Stimulated activated CD8-positive, alpha-beta memory T cell treated with anti-CD3 and anti-CD28 coated beads, Interleukin-12 subunit alpha, Interleukin-12 subunit beta, amount 100 ng/mL, for 24 hours (primary cell): ENCODE data around the gene PPM1H.
"Not testable (repeated sequence)": the region's sequence is repeated elsewhere in the genome, so short reads cannot be mapped to it uniquely, and the experiment has no call there.

ENCODE experiments used
- DNase-seq: peaks from one replicate; pipeline ENCODE4 v3.0.0-alpha.2; 2020; ENCODE audit errors: extremely low read depth

The PPM1H gene

GRCh38 chr12:62934799-62935674 is at the start of gene PPM1H:
Gene PPM1H, minus strand, starts transcription at chr12:62935150. Its CDS starts 414 bp downstream, at chr12:62934736.
- no peak for DNase-seq

GRCh38 chr12:62983594-62983993 is 48.6 kb upstream of the PPM1H start:
- DNase-seq: no peak

- no peak for DNase-seq
Measured at GRCh38 chr12:62978768-62979167, 43.8 kb upstream of the PPM1H start.

- no peak for DNase-seq
Measured at GRCh38 chr12:62977883-62978282, 42.9 kb upstream of the PPM1H start.

GRCh38 chr12:62977418-62977817 is 42.5 kb upstream of the PPM1H start:
- DNase-seq: no peak

- DNase-seq: no peak
Measured at GRCh38 chr12:62976110-62976662, 41.2 kb upstream of the PPM1H start.

GRCh38 chr12:62971769-62972525 is 37.0 kb upstream of the PPM1H start:
- no peak for DNase-seq

GRCh38 chr12:62969695-62970094 is 34.7 kb upstream of the PPM1H start:
- no peak for DNase-seq

GRCh38 chr12:62967701-62968100 is 32.8 kb upstream of the PPM1H start:
- no peak for DNase-seq

GRCh38 chr12:62966990-62967506 is 32.1 kb upstream of the PPM1H start:
- no peak for DNase-seq

GRCh38 chr12:62966446-62966989 is 31.6 kb upstream of the PPM1H start:
- not testable (repeated sequence) for DNase-seq

- DNase-seq: not testable (repeated sequence)
Measured at GRCh38 chr12:62965700-62966099, 30.8 kb upstream of the PPM1H start.

GRCh38 chr12:62965242-62965641 is 30.3 kb upstream of the PPM1H start:
- DNase-seq: not testable (repeated sequence)

GRCh38 chr12:62963486-62964041 is 28.6 kb upstream of the PPM1H start:
- DNase-seq: no peak

- no peak for DNase-seq
Measured at GRCh38 chr12:62960324-62960723, 25.4 kb upstream of the PPM1H start.

GRCh38 chr12:62959745-62960144 is 24.8 kb upstream of the PPM1H start:
- no peak for DNase-seq

- no peak for DNase-seq
Measured at GRCh38 chr12:62957233-62957953, 22.4 kb upstream of the PPM1H start.

GRCh38 chr12:62955678-62956077 is 20.7 kb upstream of the PPM1H start:
- DNase-seq: no peak

GRCh38 chr12:62950317-62950716 is 15.4 kb upstream of the PPM1H start:
- DNase-seq: no peak

GRCh38 chr12:62948123-62948522 is 13.2 kb upstream of the PPM1H start:
- no peak for DNase-seq

- DNase-seq: no peak
Measured at GRCh38 chr12:62947364-62947763, 12.4 kb upstream of the PPM1H start.
